ENCODE results near the gene TMEM131. TPM values are rescaled to one million over a fixed set of nuclear protein-coding genes. Genes with fewer than 3 reads are reported as not detected.

The TMEM131 gene
- total and polyA plus RNA-seq, 2 of the 8 experiments (the other 6 are each of a cell fraction or from before 2014, with no cell fraction given) = 9.7 to 22.9 TPM

GRCh38 chr2:97995734-97996624 lies at the start of gene TMEM131 (continued):
- TF ChIP-seq JUN (IDR thresholded peaks at IDR 0.05; ENCODE audit: low read depth, low read length) (no peak), SP1 (IDR thresholded peaks at IDR 0.05; ENCODE audit: low read depth, low read length) (peak; percentile 76; the same call in 1 of the 2 replicates), RAD21 (IDR thresholded peaks at IDR 0.05 in 1 of 2, conservative IDR thresholded peaks at IDR 0.05 in 1 of 2; ENCODE audit: low read depth in 2 of 2, low read length in 2 of 2) (no peak), POU5F1 (IDR thresholded peaks at IDR 0.05; ENCODE audit: low read depth, low read length) (no peak), GABPA (IDR thresholded peaks at IDR 0.05; ENCODE audit: borderline replicate concordance, insufficient read depth, low read length) (no peak), HDAC6 (IDR thresholded peaks at IDR 0.05; ENCODE audit: low read depth, low read length) (no peak), BACH1 (IDR thresholded peaks at IDR 0.05; ENCODE audit: low read length) (peak; percentile 71), NRF1 (IDR thresholded peaks at IDR 0.05; ENCODE audit: low read depth, low read length) (peak; percentile 51), TAF1 (IDR thresholded peaks at IDR 0.05; ENCODE audit: low read depth, low read length) (peak; percentile 59), BCL11A (IDR thresholded peaks at IDR 0.05; ENCODE audit: low read depth in 2 of 2, low read length in 2 of 2) (no peak), SUZ12 (IDR thresholded peaks at IDR 0.05; ENCODE audit: low read length) (no peak; the same call in 1 of the 2 replicates), ATF2 (IDR thresholded peaks at IDR 0.05; ENCODE audit: low read length) (no peak), RNF2 (IDR thresholded peaks at IDR 0.05; ENCODE audit: borderline replicate concordance, low read depth, low read length, missing control alignments, poor library complexity, severe bottlenecking) (no peak), FOSL1 (IDR thresholded peaks at IDR 0.05; ENCODE audit: insufficient read depth, low read depth, low read length) (no peak), POLR2A (IDR thresholded peaks at IDR 0.05; ENCODE audit: control extremely low read depth in 1 of 2, low read depth in 2 of 2, low read length in 2 of 2) (peak in 1 of 2 experiments; percentile 36; a peak in 2 of 3 replicates), SIX5 (IDR thresholded peaks at IDR 0.05; ENCODE audit: low read depth, low read length) (peak; percentile 39; the same call in 1 of the 2 replicates), POLR2AphosphoS5 (IDR thresholded peaks at IDR 0.05; ENCODE audit: low read depth, low read length) (peak; percentile 78; the same call in 1 of the 2 replicates), CHD1 (IDR thresholded peaks at IDR 0.05; ENCODE audit: low read depth, low read length) (no peak), CEBPB (IDR thresholded peaks at IDR 0.05; ENCODE audit: low read depth, low read length) (no peak), SP4 (IDR thresholded peaks at IDR 0.05; ENCODE audit: low read length) (peak; percentile 70; the same call in 1 of the 2 replicates)

Measured in H1 (cell line).